DOHH2 (cell line): ENCODE results near the gene ACE2.

Experiments
- EZH2phosphoT487 ChIP-seq: fragments of 200-600 bp; sonication (generic); IDR thresholded peaks from 2 replicates; pipeline ENCODE4 v1.6.1; 2017; ENCODE audit warnings: borderline replicate concordance, mild to moderate bottlenecking, antibody characterized with exemption, low read length, moderate library complexity, mixed read lengths
- TF ChIP-seq, protein P1 (sequence below): fragments of 200-600 bp; sonication (generic); IDR thresholded peaks from one replicate; pipeline ENCODE4 v1.5.1; 2014; ENCODE audit warnings: antibody characterized with exemption, mild to moderate bottlenecking, low read depth, low read length; ENCODE audit not compliant: poor library complexity, severe bottlenecking

DNA sequence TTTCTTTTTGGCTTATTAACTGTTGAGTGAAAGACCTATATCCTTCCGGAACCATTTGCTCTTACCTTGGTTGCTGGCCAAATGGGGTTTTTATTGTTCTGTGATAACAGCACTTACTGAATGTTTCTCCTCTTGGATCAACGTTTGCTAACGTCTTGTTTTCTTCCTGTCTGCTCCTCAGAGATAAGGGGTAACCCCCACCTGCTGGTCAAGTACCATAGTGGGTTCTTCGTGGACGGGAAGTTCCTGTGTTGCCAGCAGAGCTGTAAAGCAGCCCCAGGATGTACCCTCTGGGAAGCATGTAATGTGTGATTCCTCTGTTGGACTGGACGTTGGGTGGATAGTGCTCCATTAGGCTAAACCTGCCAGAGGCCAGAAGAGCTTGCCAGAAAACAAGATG, 84.8 kb downstream of the ACE2 start:
- TF ChIP-seq, protein P1, sequence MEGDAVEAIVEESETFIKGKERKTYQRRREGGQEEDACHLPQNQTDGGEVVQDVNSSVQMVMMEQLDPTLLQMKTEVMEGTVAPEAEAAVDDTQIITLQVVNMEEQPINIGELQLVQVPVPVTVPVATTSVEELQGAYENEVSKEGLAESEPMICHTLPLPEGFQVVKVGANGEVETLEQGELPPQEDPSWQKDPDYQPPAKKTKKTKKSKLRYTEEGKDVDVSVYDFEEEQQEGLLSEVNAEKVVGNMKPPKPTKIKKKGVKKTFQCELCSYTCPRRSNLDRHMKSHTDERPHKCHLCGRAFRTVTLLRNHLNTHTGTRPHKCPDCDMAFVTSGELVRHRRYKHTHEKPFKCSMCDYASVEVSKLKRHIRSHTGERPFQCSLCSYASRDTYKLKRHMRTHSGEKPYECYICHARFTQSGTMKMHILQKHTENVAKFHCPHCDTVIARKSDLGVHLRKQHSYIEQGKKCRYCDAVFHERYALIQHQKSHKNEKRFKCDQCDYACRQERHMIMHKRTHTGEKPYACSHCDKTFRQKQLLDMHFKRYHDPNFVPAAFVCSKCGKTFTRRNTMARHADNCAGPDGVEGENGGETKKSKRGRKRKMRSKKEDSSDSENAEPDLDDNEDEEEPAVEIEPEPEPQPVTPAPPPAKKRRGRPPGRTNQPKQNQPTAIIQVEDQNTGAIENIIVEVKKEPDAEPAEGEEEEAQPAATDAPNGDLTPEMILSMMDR = no peak
- no peak for TF ChIP-seq EZH2phosphoT487
